Progenitor cell of endocrine pancreas (in vitro differentiated cells): Measurements from ENCODE around the gene RAD18. TPM values are rescaled to one million over a fixed set of nuclear protein-coding genes. Genes with fewer than 3 reads are reported as not detected.

Experiments used
- DNase-seq: peaks from one replicate; pipeline ENCODE4 v3.0.0; 2021; ENCODE audit warnings: low spot score; ENCODE audit not compliant: unreplicated experiment
- H3K27ac Mint-ChIP-seq: 2 replicates; pipeline ENCODE4 v1.8.0; 2021; ENCODE audit warnings: mild to moderate bottlenecking, moderate library complexity, mixed read lengths
- H3K27me3 Mint-ChIP-seq: 2 replicates; pipeline ENCODE4 v1.8.0; 2021; ENCODE audit warnings: mixed read lengths
- H3K36me3 Mint-ChIP-seq: 2 replicates; pipeline ENCODE4 v1.8.0; 2022; ENCODE audit warnings: mixed read lengths; ENCODE audit not compliant: insufficient read depth
- H3K4me1 Mint-ChIP-seq: 2 replicates; pipeline ENCODE4 v1.8.0; 2021; ENCODE audit warnings: low read depth, mixed read lengths
- H3K4me3 Mint-ChIP-seq: 2 replicates; pipeline ENCODE4 v1.8.0; 2021; ENCODE audit warnings: low read depth, mild to moderate bottlenecking, moderate library complexity, mixed read lengths
- H3K9me3 Mint-ChIP-seq: 2 replicates; pipeline ENCODE4 v1.8.0; 2021; ENCODE audit warnings: low read depth, mixed read lengths
- CTCF ChIP-seq: fragments of 200-600 bp; sonication (generic); IDR thresholded peaks from one replicate; pipeline ENCODE4 v1.5.0; 2021; ENCODE audit warnings: antibody characterized with exemption, mild to moderate bottlenecking; ENCODE audit not compliant: unreplicated experiment
- total RNA-seq: library from RNA; stranded (reverse); gene quantifications from 2 replicates; pipeline ENCODE4 v1.2.1, GENCODE V29; 2021

The RAD18 gene
- total RNA-seq, 1 donor from 2014 or later: 14.4 TPM

GRCh38 chr3:8852511-8852910 is 110.8 kb downstream of the RAD18 start:
- H3K9me3 Mint-ChIP-seq: no peaks in the 10 kb centered on the region
- no peaks in the 10 kb centered on the region for H3K4me1 Mint-ChIP-seq
- DNase-seq: no peak
- peaks cover 2% of the 10 kb centered on the region for H3K36me3 Mint-ChIP-seq
- no peaks in the 10 kb centered on the region for H3K27me3 Mint-ChIP-seq
- no peak overlapping the region for H3K27ac Mint-ChIP-seq
- no peak for TF ChIP-seq CTCF
- H3K4me3 Mint-ChIP-seq: no peak overlapping the region

- H3K9me3 Mint-ChIP-seq: no peaks in the 10 kb centered on the region
- no peak for DNase-seq
- no peak overlapping the region for H3K27ac Mint-ChIP-seq
- peaks cover 2% of the 10 kb centered on the region for H3K36me3 Mint-ChIP-seq
- H3K4me1 Mint-ChIP-seq: no peaks in the 10 kb centered on the region
- no peak overlapping the region for H3K4me3 Mint-ChIP-seq
- no peak for TF ChIP-seq CTCF
- H3K27me3 Mint-ChIP-seq: no peaks in the 10 kb centered on the region
Measured at GRCh38 chr3:8851703-8852102, 111.6 kb downstream of the RAD18 start.

- H3K27me3 Mint-ChIP-seq: no peaks in the 10 kb centered on the region
- H3K27ac Mint-ChIP-seq: no peak overlapping the region
- no peak for TF ChIP-seq CTCF
- H3K4me3 Mint-ChIP-seq: no peak overlapping the region
- H3K36me3 Mint-ChIP-seq: no peaks in the 10 kb centered on the region
- H3K4me1 Mint-ChIP-seq: no peaks in the 10 kb centered on the region
- H3K9me3 Mint-ChIP-seq: no peaks in the 10 kb centered on the region
- DNase-seq: no peak
Measured at GRCh38 chr3:8848696-8849131, 114.6 kb downstream of the RAD18 start.

- TF ChIP-seq CTCF: no peak
- H3K36me3 Mint-ChIP-seq: no peaks in the 10 kb centered on the region
- H3K27me3 Mint-ChIP-seq: no peaks in the 10 kb centered on the region
- no peaks in the 10 kb centered on the region for H3K9me3 Mint-ChIP-seq
- H3K4me3 Mint-ChIP-seq: no peak overlapping the region
- H3K27ac Mint-ChIP-seq: no peak overlapping the region
- H3K4me1 Mint-ChIP-seq: no peaks in the 10 kb centered on the region
- DNase-seq: no peak
Measured at GRCh38 chr3:8847317-8847716, 116.0 kb downstream of the RAD18 start.

- Mint-ChIP-seq H3K4me3 (no peak overlapping the region), H3K36me3 (no peaks in the 10 kb centered on the region), H3K27ac (no peak overlapping the region), H3K9me3 (no peaks in the 10 kb centered on the region), H3K4me1 (no peaks in the 10 kb centered on the region), H3K27me3 (no peaks in the 10 kb centered on the region)
- DNase-seq: no peak
- TF ChIP-seq CTCF: no peak
Measured at GRCh38 chr3:8846176-8846575, 117.1 kb downstream of the RAD18 start.
